Measurements from ENCODE around the gene CDC40. TPM values are rescaled to one million over a fixed set of nuclear protein-coding genes. Genes with fewer than 3 reads are reported as not detected.
"Not testable (repeated sequence)": the region's sequence is repeated elsewhere in the genome, so short reads cannot be mapped to it uniquely, and the experiment has no call there.

CDC40 gene
- total and polyA plus RNA-seq, 5 experiments from 2014 or later = 21.0 to 39.6 (median 25.6) TPM

- ATAC-seq (no peak), DNase-seq (no peak)
- Mint-ChIP-seq H3K4me3 (no peak overlapping the region), H3K36me3 (peaks cover 7 to 15% (median 11%) of the 10 kb centered on the region in 3 donors), H3K27ac (no peak overlapping the region), H3K4me1 (no peaks in the 10 kb centered on the region), H3K9me3 (peaks cover 0 to 16% (median 0%) of the 10 kb centered on the region in 9 donors), H3K27me3 (peaks cover 0 to 5% (median 0%) of the 10 kb centered on the region in 5 donors)
- POLR2A ChIA-PET = no interaction called here
Measured at GRCh38 chr6:110250838-110251237, 70.6 kb downstream of the CDC40 start.

DNA sequence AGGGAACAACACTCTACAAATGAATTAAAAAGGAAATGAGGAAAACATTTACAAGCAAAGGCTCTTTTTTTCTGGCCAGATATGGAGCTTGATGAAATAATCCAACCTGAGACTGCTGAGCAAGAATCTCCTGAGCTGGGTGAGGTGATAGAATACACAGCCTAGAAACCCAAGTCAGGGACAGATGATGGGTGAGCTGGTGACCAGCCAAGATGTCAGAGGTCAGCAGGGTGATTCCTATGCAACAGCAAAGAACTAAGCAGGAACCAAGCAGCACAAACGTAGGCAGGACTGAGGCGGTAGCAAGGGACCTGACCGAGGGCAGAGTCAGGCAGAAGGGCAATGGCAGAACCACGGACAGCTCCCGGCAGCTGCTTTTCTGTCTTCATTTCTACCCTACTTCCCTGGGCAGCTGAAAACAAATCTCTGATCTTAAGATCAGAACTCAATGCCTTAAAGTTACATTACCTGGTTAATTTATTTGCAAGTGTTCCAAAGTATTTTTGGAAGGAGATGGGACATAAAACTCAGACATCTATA is 75.1 kb downstream of the CDC40 start:
- ATAC-seq (no peak), DNase-seq (no peak)
- Mint-ChIP-seq H3K36me3 (peaks cover 5 to 21% (median 13%) of the 10 kb centered on the region in 3 donors), H3K27me3 (peaks cover 0 to 11% (median 0%) of the 10 kb centered on the region in 5 donors), H3K9me3 (peaks cover 0 to 38% (median 14%) of the 10 kb centered on the region in 9 donors), H3K27ac (no peak overlapping the region), H3K4me3 (no peak overlapping the region), H3K4me1 (peaks cover 0 to 1% (median 0%) of the 10 kb centered on the region in 4 donors)
- POLR2A ChIA-PET = no interaction called here

- Mint-ChIP-seq H3K27ac (no peak overlapping the region), H3K36me3 (peaks cover 8 to 19% (median 16%) of the 10 kb centered on the region in 3 donors)
- POLR2A ChIA-PET = no interaction called here
Measured at GRCh38 chr6:110256366-110256765, 76.1 kb downstream of the CDC40 start.

DNA sequence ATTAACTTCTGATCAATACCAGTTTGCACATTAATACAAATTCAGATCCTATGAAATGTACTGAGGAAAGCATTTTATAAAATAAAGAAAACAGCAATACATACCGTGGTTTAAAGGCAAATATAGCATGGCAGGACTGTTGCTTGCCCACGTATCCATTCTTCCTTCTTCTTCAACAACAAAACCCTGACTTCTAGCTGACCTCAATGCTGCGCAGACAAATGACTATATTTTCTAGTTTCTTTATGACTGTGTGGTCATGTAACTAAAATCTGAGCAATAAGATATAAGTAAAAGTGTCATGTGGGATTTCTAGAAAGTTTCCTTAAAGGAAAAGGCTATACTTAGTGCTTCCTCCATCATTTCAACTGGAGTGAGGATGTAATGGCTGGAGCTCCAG is 85.0 kb downstream of the CDC40 start:
- ATAC-seq = no peak
- H3K36me3 Mint-ChIP-seq = peaks cover 9 to 22% (median 9%) of the 10 kb centered on the region in 3 donors
- peaks cover 0 to 2% (median 0%) of the 10 kb centered on the region in 4 donors for H3K4me1 Mint-ChIP-seq
- no peak overlapping the region for H3K4me3 Mint-ChIP-seq
- DNase-seq = no peak
- H3K9me3 Mint-ChIP-seq = peaks cover 8 to 37% (median 16%) of the 10 kb centered on the region in 9 donors
- no peak overlapping the region for H3K27ac Mint-ChIP-seq
- POLR2A ChIA-PET = no interaction called here
- no peaks in the 10 kb centered on the region for H3K27me3 Mint-ChIP-seq

More at GRCh38 chr6:110256366-110256765, 76.1 kb downstream of the CDC40 start:
- peaks cover 0 to 42% (median 14%) of the 10 kb centered on the region in 9 donors for H3K9me3 Mint-ChIP-seq
- H3K4me3 Mint-ChIP-seq = no peak overlapping the region
- peaks cover 0 to 1% (median 0%) of the 10 kb centered on the region in 4 donors for H3K4me1 Mint-ChIP-seq
- H3K27me3 Mint-ChIP-seq = peaks cover 0 to 11% (median 0%) of the 10 kb centered on the region in 5 donors
- DNase-seq (no peak), ATAC-seq (no peak)

DNA sequence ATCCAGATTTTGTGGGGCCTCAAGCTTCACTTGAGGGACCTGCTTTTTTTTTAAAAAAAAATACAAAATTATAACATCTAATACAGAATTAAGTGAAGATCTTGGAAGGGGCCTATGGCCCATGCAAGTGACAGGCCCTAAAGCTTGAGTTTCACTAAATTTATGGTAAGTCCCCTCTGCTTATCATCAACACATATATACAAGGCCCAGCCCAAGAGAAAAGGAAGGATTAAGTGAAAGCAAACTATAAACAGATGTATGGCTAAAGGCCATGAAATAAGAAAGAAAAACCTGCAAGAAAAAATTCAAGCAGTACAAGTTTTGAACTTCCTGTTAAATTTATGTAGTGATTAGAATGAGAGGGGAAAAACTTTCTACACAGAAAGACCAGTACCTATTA is 86.8 kb downstream of the CDC40 start:
- no peak for DNase-seq

DNA sequence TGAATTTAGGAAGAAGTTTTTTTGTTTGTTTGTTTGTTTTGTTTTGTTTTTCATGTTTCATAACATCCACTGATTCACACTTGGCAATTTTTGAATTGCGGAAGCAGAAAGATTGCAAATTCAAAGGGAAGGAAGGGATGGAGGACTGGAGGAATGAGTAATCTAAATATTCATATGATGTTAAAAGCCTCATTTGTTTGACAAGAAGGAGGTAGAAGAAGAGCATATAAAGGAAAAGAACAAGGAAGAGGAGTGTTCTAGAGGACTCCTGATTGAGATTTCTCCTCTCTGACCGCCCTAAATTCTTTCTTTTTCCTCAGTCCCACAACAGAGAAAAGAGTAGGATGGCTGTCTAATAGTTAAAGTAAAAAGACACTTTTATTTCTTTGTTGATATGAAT is 89.4 kb downstream of the CDC40 start:
- Mint-ChIP-seq H3K27ac (no peak overlapping the region), H3K4me3 (no peak overlapping the region), H3K4me1 (peaks cover 0 to 2% (median 0%) of the 10 kb centered on the region in 4 donors), H3K27me3 (no peaks in the 10 kb centered on the region), H3K36me3 (peaks cover 0 to 18% (median 6%) of the 10 kb centered on the region in 3 donors), H3K9me3 (peaks cover 2 to 18% (median 12%) of the 10 kb centered on the region in 9 donors)
- POLR2A ChIA-PET = no interaction called here
- ATAC-seq = no peak
- no peak for DNase-seq

More for the DNA sequence above, 86.8 kb downstream of the CDC40 start:
- POLR2A ChIA-PET = no interaction called here
- Mint-ChIP-seq H3K9me3 (peaks cover 2 to 22% (median 13%) of the 10 kb centered on the region in 9 donors), H3K4me1 (peaks cover 0 to 2% (median 0%) of the 10 kb centered on the region in 4 donors), H3K4me3 (no peak overlapping the region), H3K36me3 (peaks cover 2 to 18% (median 6%) of the 10 kb centered on the region in 3 donors), H3K27ac (no peak overlapping the region), H3K27me3 (no peaks in the 10 kb centered on the region)
- ATAC-seq = no peak

GRCh38 chr6:110270165-110270564 is 89.9 kb downstream of the CDC40 start:
- no peaks in the 10 kb centered on the region for H3K27me3 Mint-ChIP-seq
- H3K4me1 Mint-ChIP-seq = peaks cover 0 to 2% (median 0%) of the 10 kb centered on the region in 4 donors
- no peak for ATAC-seq
- POLR2A ChIA-PET = no interaction called here
- no peak for DNase-seq
- H3K4me3 Mint-ChIP-seq = no peak overlapping the region
- peaks cover 0 to 17% (median 7%) of the 10 kb centered on the region in 3 donors for H3K36me3 Mint-ChIP-seq
- H3K27ac Mint-ChIP-seq = no peak overlapping the region
- peaks cover 2 to 21% (median 12%) of the 10 kb centered on the region in 9 donors for H3K9me3 Mint-ChIP-seq

GRCh38 chr6:110271732-110272022 is 91.5 kb downstream of the CDC40 start:
- POLR2A ChIA-PET = no interaction called here
- no peak for DNase-seq
- Mint-ChIP-seq H3K9me3 (peaks cover 2 to 29% (median 12%) of the 10 kb centered on the region in 9 donors), H3K4me3 (no peak overlapping the region), H3K36me3 (peaks cover 0 to 12% (median 12%) of the 10 kb centered on the region in 3 donors), H3K27me3 (peaks cover 0 to 1% (median 0%) of the 10 kb centered on the region in 5 donors), H3K27ac (no peak overlapping the region), H3K4me1 (no peaks in the 10 kb centered on the region)
- no peak for ATAC-seq

- H3K4me3 Mint-ChIP-seq, H3K27me3 Mint-ChIP-seq, H3K36me3 Mint-ChIP-seq, POLR2A ChIA-PET, DNase-seq, ATAC-seq, H3K27ac Mint-ChIP-seq, H3K4me1 Mint-ChIP-seq: not testable (repeated sequence)
- peaks cover 0 to 18% (median 4%) of the 10 kb centered on the region in 9 donors for H3K9me3 Mint-ChIP-seq
Measured at GRCh38 chr6:110272781-110273180, 92.6 kb downstream of the CDC40 start.

DNA sequence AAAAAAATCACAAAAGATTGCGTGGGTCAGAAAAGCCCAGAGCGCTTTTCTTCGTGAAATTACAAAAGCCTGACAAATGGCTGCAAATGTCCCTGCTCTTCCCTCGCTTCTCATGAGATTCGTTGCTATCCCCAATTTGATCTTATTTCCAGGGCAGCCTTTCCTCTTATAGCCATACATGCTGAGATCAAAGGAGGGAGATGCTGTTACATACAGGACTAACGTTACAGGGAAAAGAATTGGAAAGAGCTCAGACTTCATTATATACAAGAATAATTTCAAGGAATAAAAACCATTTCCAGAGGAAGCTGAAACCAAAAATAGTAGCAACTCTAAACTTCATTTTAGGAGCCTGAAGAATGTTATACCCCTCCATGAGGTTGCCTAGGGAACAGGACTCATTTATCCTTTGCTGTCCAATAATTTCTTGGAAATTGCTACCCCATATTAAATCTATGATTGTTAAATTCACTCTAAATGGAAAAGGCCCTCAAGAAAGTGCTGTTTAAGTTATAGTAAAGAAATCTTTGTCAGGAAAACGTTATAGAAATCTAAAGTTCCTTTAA is 97.0 kb downstream of the CDC40 start:
- H3K9me3 Mint-ChIP-seq = peaks cover 0 to 15% (median 0%) of the 10 kb centered on the region in 9 donors
- H3K4me1 Mint-ChIP-seq = no peaks in the 10 kb centered on the region
- no peak for ATAC-seq
- no peak overlapping the region for H3K4me3 Mint-ChIP-seq
- no peak overlapping the region for H3K27ac Mint-ChIP-seq
- H3K27me3 Mint-ChIP-seq = peaks cover 0 to 2% (median 0%) of the 10 kb centered on the region in 5 donors
- no peak for DNase-seq
- POLR2A ChIA-PET = no interaction called here
- peaks cover 0 to 11% (median 3%) of the 10 kb centered on the region in 3 donors for H3K36me3 Mint-ChIP-seq

Other genes starting within 250 kb of the CDC40 start
- gene GPR6, start 202.1 kb upstream of the CDC40 start, total RNA-seq = not detected
- not detected for gene GPR6, start 202.1 kb upstream of the CDC40 start, polyA plus RNA-seq
- 1 to 10 TPM; 2.7 to 3.2 TPM for gene WASF1, start 757 bp upstream of the CDC40 start, total RNA-seq
- 1 to 10 TPM in 2 of 3 donors, under 1 TPM in 1; 0.22 to 1.5 (median 1.1) TPM for gene WASF1, start 757 bp upstream of the CDC40 start, polyA plus RNA-seq
- gene METTL24, start 177.9 kb downstream of the CDC40 start, total RNA-seq = 1 to 10 TPM; 1.2 to 2.0 TPM
- 1 to 10 TPM in 1 of 3 donors, under 1 TPM in 1, not detected in 1; 0.58 to 1.3 TPM for gene METTL24, start 177.9 kb downstream of the CDC40 start, polyA plus RNA-seq
- not detected for gene DDO, start 235.1 kb downstream of the CDC40 start, total RNA-seq
- not detected for gene DDO, start 235.1 kb downstream of the CDC40 start, polyA plus RNA-seq